Measurements from ENCODE around the gene C13orf42.
"Not testable (repeated sequence)": the region's sequence is repeated elsewhere in the genome, so short reads cannot be mapped to it uniquely, and the experiment has no call there.

C13orf42 gene

DNA sequence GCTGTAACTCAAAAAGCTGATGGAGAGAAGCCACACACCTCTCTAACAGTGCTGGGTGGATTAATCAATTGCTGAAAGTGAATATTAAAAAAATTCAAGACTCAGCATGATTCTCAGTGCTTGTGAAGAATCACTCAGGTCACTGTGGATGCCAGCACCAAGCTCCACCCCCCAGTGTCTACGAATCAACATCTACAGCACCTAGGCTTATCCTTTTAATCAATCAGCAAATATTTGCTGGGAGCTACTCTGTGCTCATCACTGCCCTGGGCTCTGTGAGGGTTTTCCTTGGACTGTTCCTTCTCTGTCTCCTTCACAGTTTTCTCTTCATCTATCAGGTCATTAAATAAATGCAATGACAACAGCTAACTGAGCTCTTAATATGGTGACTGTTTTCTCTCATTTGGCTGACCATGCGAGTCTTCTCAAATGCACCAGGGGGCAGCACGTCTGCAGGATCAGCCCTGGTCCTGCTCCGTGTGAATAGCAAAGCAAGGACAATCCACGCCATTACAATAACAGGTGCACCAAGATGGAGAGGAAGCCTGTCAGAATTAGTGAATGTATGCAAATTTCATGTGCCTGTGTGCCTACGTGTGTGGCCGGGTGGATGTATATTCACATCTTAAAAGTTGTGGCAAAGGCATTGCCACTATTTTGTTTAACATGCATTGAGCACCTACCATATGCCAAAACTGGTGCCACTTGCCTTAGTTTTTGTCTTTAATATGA lies 14.6 kb upstream of the C13orf42 start:
- H3K4me3 ChIP-seq (ENCODE audit: low read depth, low read length) = no peak overlapping the region
- DNase-seq (ENCODE audit: low read depth) = peak; percentile 12

DNA sequence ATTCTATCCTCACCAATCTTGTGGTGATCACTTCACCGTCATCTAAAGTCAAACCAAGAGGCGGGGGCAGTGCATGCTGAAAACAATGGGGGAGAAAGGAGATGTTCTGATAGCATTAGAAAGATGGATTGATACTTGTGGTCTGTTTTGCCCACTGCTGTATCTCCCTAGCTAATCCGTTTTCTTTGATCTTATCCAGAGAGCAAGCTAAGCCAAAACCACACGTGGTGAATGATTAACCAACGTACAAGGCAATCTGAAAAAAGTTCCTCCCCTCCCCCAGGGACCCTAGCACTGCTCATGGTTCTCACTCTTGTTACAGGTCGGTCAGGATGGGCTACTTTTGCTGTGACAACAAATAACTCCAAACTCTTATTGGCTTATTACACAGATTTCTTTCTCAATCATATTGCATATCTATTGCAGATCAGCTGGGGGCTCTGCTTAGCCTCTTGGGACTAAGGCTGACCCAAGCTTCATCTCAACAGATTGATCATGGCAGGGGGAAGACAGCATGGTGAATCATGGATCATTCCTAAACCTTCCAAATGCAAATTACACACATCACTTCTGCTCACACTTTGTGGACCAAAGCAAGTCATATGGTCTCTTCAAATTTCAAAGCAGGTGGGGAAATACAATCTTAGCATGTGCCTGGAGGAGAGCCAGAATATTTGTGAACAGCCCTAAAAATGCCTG lies 11.9 kb upstream of the C13orf42 start:
- H3K4me3 ChIP-seq (ENCODE audit: low read depth, low read length) = no peak overlapping the region
- no peak for DNase-seq (ENCODE audit: low read depth)

DNA sequence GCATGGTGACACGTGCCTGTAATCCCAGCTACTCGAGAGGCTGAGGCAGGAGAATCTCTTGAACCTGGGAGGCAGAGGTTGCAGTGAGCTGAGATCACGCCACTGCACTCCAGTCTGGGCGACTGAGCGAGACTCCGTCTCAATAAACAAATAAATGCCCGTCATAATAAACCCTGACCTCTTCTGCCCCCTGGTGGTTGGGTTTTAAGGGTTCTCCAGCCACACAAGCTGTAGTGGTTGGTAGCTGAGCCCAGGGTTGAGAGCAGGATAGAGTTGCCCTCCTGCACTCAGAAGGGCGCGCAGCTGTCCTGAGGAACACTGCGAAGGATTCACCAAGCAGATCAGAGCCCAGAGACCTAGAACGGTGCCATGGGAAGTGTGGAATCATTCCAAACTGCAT lies 9.8 kb upstream of the C13orf42 start:
- not testable (repeated sequence) for DNase-seq (ENCODE audit: low read depth); H3K4me3 ChIP-seq (ENCODE audit: low read depth, low read length)

DNA sequence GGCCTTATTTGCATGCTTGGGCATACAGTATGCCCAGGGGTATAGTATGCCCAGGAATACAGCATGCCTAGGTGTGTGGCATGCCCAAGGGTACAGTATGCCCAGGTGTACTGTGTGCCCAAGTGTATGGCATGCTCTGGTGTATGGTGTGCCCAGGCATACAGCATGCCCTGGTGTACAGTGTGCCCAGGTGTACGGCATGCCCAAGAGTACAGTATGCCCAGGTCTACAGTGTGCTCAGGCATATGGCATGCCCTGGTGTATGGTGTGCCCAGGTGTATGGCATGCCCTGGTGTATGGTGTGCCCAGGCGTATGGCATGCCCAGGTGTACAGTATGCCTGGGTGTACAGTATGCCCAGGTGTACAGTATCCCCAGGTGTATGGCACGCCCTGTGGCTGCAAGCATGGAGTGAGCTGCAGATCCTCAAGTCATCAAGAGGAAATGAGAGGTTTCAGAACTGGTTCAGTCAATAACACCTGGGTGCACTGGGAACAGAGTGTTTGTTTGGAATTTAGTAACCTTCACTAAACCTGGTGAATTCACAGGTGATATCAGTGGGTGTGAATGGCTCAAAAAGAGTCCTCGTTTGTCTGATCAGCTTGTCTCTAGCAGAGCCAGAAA lies 7.8 kb upstream of the C13orf42 start:
- H3K4me3 ChIP-seq (ENCODE audit: low read depth, low read length) = no peak overlapping the region
- no peak for DNase-seq (ENCODE audit: low read depth)

DNA sequence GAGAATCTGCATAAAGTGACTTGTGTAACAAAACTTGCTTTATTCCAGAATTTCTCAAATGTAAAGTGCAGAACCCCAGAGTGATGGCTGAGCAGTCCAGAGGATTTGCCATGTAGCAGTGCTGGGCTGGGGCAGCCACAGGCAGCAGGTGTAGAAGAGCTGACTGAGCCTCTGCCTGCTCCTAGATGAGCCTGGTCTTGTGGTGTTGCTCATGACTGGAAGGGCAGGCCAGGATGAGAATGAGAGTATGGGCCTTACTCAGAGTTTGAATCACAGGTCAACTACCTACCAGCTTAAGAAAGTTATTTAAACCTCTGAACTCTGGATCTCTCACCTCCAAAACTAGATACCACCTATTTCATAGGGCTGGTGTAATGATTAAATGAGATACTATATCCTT lies 2.9 kb upstream of the C13orf42 start:
- DNase-seq (ENCODE audit: low read depth) = no peak
- H3K4me3 ChIP-seq (ENCODE audit: low read depth, low read length) = no peak overlapping the region

DNA sequence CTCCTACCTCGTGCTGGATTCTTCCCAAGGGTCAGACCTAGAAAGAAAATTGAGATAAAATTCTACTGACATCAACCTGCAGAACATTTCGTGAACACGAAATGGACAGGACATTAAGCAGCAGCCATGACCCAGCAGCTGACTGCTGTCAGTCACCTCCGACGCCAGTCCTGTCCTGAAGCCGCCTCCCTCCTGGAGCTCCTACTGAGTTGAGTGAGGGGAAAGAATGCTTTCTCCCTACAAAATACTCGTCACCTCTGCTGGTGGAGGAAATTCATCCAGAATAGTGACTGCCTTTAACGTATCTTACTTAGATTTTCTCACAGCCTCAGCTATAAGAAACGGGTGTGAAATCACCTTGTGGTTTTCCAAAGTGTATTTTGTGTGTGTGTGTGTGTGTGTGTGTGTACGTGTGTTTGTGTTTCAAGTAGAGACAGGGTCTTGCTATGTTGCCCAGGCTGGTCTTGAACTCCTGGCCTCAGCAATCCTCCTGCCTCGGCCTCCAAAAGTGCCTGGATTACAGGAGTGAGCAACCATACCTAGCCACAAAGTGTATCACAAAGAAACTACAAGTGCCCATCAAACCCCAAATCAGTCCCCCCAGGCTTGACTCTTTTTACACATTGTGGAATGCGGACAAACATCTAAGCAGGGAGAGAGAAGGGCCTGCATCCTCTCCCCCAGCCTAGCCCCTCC lies 2.3 kb upstream of the C13orf42 start:
- no peak for DNase-seq (ENCODE audit: low read depth)

DNA sequence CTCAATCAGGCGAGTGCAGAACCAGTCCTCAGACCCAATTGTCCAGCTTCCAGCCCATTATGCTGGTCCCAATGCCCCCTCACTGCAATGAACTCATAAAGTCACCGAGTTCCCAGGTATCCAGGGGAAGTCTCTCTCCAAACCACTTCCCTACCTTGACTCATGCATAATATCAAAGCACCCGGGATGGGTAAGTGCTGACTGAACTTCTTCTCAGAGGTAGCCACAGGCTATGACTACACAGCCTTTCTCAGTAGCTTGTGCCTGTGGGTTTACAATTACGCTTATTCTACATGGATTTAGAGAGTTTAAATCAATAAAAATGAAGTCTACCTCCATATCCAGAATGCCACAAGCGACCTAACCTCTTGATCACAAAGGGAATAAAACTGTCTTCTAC lies 1.7 kb upstream of the C13orf42 start:
- no peak for DNase-seq (ENCODE audit: low read depth)
- H3K4me3 ChIP-seq (ENCODE audit: low read depth, low read length) = no peak overlapping the region

More for the DNA sequence above, 2.3 kb upstream of the C13orf42 start:
- H3K4me3 ChIP-seq (ENCODE audit: low read depth, low read length) = no peak overlapping the region

DNA sequence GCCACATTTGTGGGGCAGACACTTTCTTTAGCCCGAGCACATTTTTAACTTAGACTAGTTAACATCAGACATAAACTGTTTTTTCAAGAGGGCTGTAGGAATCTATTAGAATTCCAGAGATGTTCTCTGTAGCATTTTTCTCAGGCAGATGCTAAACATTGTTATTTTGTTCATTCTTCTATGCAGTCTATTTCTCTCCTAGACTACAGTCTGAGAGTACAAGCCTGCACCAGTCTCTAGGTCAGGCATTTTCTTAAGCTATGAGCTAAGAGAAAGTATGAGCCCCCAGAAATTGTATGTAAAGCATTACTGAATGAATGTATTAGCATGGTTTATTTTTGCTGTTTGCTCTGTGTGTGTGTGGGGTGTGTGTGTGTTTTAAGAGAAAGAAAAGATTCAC lies 923 bp upstream of the C13orf42 start:
- no peak overlapping the region for H3K4me3 ChIP-seq (ENCODE audit: low read depth, low read length)
- DNase-seq (ENCODE audit: low read depth) = no peak

DNA sequence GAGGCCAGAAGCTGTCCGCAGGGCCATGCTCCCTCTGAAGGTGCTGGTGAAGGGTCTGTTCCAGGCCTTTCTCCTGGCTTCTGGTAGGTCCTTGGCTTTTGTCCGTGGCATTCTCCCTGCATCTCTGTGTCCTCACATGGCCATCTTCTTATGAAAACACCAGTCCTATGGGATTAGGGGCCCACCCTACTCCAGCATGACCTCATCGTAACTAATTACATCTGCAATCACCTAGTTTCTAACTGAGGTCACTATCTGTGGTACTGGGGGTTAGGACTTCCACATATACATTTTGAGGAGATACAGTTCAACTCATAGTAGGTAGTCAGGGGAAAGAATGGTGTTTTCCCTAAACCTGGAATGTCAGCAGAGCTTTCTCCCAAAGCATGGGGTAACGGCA lies 3.1 kb downstream of the C13orf42 start:
- no peak for DNase-seq (ENCODE audit: low read depth)
- no peak overlapping the region for H3K4me3 ChIP-seq (ENCODE audit: low read depth, low read length)

DNA sequence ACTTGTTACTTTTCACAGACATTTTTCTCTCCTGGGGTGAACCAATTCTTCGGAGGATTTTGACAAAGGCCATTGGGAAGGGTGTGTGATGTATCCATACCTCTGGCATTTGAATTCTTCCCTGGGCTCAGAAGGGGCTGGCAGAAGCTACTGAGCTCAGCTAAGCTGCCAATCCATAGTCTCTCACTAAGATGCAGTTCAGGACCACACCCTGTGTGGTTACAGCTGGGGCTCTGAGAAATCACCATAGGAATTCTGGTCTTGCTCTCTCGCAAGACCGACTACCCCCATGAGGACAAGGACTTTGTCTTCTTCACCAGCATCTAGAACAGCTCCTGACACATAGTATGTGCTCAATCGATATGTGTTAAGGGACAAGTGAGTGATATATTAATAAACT lies 6.0 kb downstream of the C13orf42 start:
- H3K4me3 ChIP-seq (ENCODE audit: low read depth, low read length) = no peak overlapping the region
- no peak for DNase-seq (ENCODE audit: low read depth)

DNA sequence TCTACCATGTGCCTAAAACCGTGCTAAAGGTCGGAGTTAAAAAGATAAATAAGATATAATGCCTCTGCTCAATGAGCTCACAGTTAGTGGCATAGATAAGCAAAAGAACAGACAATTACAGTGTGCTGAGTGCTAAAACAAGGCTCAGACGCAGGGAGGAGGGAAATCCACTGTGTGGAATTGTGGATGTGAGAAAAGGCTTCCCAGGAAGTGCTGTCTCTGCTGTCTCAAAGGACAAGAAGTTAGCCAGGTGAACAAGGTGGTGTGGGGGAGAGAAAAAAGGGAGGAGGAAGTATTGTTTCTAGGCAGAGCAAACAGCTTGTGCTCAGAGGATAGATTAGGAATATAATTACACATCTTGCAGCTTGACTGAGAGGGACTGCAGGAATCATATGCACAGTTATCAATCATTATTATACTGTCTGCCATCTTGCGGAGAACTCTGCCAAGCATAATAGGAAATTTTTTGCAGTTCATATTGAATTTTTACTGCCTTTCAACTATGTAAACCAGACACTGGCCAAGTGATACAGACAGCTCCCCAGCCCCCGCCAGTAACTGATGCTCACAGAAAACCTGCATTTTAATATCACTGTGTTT lies 9.3 kb downstream of the C13orf42 start:
- no peak for DNase-seq (ENCODE audit: low read depth)
- H3K4me3 ChIP-seq (ENCODE audit: low read depth, low read length) = no peak overlapping the region

DNA sequence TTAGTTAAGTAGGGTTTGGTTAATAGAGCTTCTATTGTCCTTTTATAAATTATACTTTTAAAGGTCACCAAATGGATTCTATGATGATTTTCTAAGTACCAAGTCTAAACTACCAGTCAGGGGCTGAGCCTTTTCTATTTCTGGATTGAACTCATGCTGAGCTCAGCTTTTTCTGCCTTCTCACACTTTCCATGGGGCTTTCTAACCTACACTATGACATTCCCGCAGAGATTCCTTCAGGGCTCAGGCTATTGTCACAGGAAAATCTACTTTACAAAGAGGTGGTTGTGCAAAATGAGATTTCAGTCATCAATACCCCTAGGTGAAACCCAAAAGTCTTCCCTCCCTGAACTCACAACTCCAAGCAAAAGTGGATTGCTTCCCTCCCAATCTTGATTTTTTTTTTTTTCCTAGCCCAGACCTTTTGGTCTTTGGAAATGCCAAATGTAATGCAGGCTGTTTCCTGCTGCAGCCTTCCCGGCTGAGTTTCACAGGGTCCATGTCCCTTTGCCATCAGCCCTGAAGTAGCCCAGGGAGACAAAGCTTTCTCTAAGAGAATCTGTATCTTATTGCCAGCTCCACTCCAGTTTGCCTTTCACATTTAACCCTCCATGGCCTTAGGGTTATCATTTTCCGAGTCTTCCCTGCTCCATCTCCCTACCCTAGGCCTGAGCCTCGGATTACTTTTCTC lies 13.6 kb downstream of the C13orf42 start:
- no peak overlapping the region for H3K4me3 ChIP-seq (ENCODE audit: low read depth, low read length)
- DNase-seq (ENCODE audit: low read depth) = no peak

DNA sequence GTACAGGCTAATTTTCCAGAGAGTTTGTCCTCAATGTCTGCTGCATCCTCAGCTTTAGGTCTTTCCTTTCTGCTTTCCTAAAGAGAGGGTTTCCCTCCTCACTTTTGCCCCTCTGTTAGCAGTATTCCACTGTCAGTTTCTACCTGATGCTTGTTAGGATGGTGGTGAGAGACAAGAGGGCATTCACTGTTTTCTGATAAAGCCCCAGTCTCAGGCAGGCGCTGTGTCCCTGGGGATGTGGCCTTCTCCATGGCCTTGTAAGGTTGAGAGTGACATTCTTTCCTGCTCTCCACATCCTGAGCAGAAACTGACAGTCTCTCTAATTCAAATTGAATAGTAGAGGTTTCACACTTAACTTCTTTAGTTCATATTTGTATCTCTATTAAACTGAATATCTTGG lies 14.9 kb downstream of the C13orf42 start:
- no peak overlapping the region for H3K4me3 ChIP-seq (ENCODE audit: low read depth, low read length)
- DNase-seq (ENCODE audit: low read depth) = no peak

DNA sequence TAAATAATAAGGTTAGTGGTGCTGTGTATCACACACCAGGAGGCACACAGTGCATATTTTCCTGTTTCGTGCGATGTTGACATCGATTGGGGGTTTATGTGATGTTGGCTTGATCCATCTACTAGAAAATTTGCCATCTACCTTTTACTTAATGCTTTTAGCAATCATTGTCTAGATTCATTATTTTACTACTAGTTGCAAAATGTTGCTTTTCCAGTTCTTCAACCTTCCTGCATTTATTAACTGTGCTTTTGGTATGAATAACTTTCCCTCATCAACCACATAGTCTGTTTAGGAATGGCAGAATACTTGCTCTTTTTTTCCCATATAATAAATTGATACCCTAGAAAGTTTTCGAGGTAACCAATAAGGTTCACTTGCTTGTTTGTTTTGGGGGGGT lies 17.5 kb downstream of the C13orf42 start:
- DNase-seq (ENCODE audit: low read depth) = no peak
- H3K4me3 ChIP-seq (ENCODE audit: low read depth, low read length) = no peak overlapping the region

DNA sequence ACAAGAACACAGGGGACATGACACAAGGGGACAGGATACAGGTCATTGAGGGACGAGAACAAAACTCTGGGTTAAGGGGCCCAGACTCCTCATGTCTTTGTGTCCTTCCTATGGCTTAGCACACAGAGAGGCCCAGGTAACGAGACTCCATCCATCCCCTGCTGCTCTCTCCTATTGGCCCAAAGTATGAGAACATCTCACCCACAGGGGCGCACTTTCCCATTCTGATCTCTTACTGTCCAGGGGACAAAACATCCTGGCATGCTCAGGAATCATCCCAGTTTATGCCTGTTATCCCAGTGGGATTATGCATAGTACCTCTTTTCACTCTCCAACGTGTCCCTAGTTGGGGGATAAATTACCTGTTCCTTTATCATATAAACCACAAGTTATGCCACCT lies 19.2 kb downstream of the C13orf42 start:
- no peak for DNase-seq (ENCODE audit: low read depth)

DNA sequence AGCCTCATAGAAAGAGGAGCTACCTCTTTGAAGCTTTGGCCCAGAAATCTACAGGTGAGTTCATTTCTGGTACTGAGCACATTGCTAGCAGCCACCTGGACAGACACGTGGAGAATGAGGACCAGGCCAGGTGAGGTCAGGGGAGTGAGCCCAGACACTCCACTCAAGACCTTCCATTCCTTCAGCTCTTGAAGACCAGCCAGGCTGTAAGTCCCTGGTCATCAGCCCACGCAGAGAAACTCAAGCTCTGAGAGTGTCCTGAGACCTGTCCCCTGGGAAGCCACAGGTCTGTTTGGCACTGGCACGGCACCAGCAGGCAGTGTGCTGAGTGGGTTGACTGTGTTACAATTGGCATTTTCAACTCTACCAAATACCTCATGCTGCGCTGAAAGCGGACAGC lies 27.4 kb downstream of the C13orf42 start:
- no peak overlapping the region for H3K4me3 ChIP-seq (ENCODE audit: low read depth, low read length)
- no peak for DNase-seq (ENCODE audit: low read depth)

More for the DNA sequence above, 19.2 kb downstream of the C13orf42 start:
- H3K4me3 ChIP-seq (ENCODE audit: low read depth, low read length) = no peak overlapping the region

DNA sequence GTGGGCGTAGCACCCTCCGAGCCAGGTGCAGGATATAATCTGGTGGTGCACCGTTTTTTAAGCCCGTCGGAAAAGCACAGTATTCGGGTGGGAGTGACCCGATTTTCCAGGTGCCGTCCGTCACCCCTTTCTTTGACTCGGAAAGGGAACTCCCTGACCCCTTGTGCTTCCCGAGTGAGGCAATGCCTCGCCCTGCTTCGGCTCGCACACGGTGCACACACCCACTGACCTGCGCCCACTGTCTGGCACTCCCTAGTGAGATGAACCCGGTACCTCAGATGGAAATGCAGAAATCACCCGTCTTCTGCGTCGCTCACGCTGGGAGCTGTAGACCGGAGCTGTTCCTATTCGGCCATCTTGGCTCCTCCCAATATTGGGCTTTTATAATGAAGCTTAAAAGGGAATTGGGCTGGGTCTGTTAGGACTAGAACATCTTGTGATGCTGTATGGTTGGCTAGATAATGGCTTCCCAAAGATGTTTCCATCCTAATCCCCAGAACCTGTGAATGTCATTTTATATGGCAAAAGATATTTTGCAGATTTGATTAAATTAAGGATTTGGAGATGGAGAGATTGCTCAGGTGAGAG lies 30.5 kb downstream of the C13orf42 start:
- not testable (repeated sequence) for DNase-seq (ENCODE audit: low read depth); H3K4me3 ChIP-seq (ENCODE audit: low read depth, low read length)

DNA sequence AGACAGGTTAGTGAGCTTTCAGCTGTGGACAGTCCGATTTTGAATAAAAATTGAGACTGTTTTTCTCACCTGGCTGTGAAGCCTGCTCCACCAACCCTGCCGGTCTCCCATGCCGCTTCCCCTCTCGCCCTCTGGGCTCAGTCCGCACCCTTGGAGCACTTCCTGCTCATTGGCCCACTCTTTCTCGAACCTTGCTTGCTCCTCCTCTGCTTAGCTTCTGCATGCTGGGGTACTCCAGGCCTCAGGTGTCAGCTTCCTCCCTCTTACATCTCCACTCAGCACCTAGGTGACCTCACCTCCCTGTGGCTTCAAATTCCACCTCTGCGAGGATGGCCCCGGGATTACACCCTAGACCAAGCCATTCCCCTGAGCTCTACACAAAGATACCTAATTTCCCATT lies 39.6 kb downstream of the C13orf42 start:
- no peak for DNase-seq (ENCODE audit: low read depth)
- no peak overlapping the region for H3K4me3 ChIP-seq (ENCODE audit: low read depth, low read length)

All from skeletal muscle cell (primary cell).